Measurements from ENCODE around the gene ITGB2.

Gene ITGB2

GRCh38 chr21:44905016-44905727 is 15.5 kb downstream of the ITGB2 start:
- TF ChIP-seq, protein P1, sequence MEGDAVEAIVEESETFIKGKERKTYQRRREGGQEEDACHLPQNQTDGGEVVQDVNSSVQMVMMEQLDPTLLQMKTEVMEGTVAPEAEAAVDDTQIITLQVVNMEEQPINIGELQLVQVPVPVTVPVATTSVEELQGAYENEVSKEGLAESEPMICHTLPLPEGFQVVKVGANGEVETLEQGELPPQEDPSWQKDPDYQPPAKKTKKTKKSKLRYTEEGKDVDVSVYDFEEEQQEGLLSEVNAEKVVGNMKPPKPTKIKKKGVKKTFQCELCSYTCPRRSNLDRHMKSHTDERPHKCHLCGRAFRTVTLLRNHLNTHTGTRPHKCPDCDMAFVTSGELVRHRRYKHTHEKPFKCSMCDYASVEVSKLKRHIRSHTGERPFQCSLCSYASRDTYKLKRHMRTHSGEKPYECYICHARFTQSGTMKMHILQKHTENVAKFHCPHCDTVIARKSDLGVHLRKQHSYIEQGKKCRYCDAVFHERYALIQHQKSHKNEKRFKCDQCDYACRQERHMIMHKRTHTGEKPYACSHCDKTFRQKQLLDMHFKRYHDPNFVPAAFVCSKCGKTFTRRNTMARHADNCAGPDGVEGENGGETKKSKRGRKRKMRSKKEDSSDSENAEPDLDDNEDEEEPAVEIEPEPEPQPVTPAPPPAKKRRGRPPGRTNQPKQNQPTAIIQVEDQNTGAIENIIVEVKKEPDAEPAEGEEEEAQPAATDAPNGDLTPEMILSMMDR (IDR thresholded peaks at IDR 0.05; ENCODE audit: insufficient read depth, missing control alignments) = no peak
- FAIRE-seq (no peak), DNase-seq (ENCODE audit: insufficient read length, low spot score) (no peak)

DNA sequence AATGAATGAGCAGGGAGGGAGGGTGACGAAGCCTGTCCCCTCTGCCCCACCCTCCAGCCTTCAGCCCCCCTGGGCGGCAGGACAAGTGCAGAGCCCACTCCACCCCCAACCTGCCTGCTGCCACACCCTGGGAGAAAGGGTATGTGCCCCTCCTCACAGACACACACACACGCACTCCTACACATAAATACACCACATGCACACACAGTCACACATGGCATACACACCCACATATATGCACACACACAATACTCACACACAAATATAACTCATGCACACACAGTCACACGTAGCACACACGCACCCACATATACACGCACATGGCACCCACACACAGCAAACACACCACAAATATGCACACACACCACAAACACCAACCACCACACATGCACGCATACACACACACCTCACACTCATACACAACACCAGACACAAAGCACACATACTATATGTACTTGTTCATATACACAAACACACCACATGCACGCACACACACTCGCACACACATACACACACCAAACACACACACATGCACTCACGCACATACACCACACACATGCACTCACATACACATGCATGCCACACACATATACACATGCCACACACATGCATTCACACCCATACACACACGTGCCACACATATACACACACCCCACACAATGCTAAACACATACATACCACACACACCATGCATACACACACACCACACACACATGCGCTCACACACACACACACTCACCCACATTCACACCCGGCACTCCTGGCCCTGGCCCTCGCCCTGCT is 16.4 kb downstream of the ITGB2 start:
- FAIRE-seq (no peak), DNase-seq (ENCODE audit: insufficient read length, low spot score) (no peak)
- TF ChIP-seq, protein P1 (IDR thresholded peaks at IDR 0.05; ENCODE audit: insufficient read depth, missing control alignments) = no peak

DNA sequence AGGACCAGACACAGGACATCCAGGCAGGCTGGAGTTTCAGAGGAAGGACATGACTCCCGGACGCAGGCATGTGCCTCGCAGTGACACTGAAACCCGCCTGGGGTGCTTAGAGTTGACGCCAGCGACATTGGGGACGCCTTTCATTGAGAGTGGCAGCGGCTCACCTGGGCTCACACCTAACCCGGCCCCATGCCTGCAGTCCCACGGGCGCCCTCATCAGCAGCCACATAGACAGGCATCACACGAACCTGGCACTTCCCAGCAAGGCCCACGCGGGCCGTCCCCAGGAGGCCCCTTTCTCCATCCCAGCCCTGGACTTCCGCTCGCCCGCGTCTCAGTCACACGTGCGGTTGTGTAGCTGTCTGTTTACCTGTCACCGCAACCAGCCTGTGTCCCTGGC is 17.0 kb downstream of the ITGB2 start:
- TF ChIP-seq, protein P1 (IDR thresholded peaks at IDR 0.05; ENCODE audit: insufficient read depth, missing control alignments) = no peak
- no peak for FAIRE-seq
- DNase-seq (ENCODE audit: insufficient read length, low spot score) = no peak

- TF ChIP-seq, protein P1 (IDR thresholded peaks at IDR 0.05; ENCODE audit: insufficient read depth, missing control alignments) = no peak
- FAIRE-seq (no peak), DNase-seq (ENCODE audit: insufficient read length, low spot score) (no peak)
These were observed 17.5 kb downstream of the ITGB2 start for GRCh38 chr21:44903050-44903685.

DNA sequence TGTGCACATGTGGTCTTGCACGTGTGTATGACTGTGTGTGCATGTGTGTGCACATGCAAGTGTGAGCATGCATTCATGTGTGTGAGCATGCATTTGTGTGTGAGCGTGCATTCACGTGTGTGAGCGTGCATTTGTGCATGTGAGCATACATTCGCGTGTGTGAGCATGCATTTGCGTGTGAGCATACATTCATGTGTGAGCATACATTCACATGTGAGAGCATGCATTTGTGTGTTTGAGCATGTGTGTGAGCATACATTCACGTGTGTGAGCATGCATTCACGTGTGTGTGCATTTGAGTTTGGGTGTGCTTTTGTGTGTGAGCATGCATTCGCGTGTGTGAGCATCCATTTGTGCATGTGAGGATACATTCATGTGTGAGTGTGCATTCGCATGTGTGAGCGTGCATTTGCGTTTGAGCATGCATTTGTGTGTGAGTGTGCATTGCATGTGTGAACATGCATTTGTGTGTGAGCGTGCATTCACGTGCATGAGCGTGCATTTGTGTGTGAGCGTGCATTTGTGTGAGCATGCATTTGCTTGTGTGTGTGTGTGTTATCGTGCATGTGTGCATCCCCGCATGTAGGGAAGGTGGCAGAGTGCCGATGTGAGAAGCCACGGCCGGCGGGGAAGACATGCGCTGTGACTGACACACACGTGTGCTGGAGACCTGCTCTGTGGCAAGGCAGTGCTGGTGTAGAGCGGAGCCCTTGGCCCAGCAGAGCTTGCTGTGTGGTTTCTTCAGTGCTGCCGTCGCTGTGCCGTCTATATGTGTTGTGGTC is 18.2 kb downstream of the ITGB2 start:
- FAIRE-seq = no peak
- no peak for DNase-seq (ENCODE audit: insufficient read length, low spot score)
- TF ChIP-seq, protein P1 (IDR thresholded peaks at IDR 0.05; ENCODE audit: insufficient read depth, missing control alignments) = no peak

GRCh38 chr21:44901391-44902074 is 19.2 kb downstream of the ITGB2 start:
- FAIRE-seq (no peak), DNase-seq (ENCODE audit: insufficient read length, low spot score) (no peak)
- TF ChIP-seq, protein P1 (IDR thresholded peaks at IDR 0.05; ENCODE audit: insufficient read depth, missing control alignments) = no peak
